GM19193 (cell line): ENCODE measurements around the gene ATP6V0B.

ENCODE experiments used
- POLR2A ChIP-seq: IDR thresholded peaks from 4 replicates; pipeline ENCODE4 v1.6.1; 2011; ENCODE audit not compliant: insufficient read depth, insufficient read length; ENCODE audit errors: extremely low read depth

The ATP6V0B gene

DNA sequence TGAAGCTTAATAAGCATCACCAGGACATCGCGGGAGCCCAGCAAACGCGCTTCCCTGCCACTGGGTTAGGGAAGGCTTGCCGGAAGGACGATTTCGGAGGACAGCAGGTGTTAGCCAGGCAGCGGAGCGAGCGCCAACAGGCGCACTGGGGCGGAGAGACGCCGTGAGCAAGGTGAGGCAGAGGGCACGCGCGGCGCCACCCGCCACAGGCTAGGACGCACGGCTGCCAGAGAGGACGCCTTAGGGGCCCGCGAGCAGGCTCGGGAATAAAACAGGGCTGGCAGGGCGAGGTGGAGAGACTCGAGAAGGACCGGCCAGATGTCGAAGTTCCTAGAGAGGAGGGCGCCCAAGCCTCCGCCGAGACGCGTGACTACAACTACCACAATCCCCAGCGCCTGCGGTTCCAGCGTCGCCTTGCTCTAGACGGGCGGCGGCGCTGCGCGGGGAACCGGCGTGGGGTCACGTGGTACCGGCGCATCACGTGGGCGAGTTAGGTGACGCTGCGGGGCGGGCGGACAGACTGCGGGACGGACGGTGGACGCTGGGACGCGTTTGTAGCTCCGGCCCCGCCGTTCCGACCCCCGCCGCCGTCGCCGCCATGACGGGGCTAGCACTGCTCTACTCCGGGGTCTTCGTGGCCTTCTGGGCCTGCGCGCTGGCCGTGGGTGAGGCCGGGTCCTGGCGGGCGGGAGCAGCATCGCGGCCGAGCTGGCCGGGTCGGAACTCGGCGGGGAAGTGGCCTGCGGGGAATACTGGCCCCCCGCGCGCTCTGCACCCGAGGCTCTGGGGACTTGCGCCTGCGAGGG, at the start of gene ATP6V0B:
ATP6V0B (plus strand) TSS at position 518 of the 806 bp plus-strand sequence; CDS start at position 599, 81 bp downstream.
- peak; percentile 83 for TF ChIP-seq POLR2A

DNA sequence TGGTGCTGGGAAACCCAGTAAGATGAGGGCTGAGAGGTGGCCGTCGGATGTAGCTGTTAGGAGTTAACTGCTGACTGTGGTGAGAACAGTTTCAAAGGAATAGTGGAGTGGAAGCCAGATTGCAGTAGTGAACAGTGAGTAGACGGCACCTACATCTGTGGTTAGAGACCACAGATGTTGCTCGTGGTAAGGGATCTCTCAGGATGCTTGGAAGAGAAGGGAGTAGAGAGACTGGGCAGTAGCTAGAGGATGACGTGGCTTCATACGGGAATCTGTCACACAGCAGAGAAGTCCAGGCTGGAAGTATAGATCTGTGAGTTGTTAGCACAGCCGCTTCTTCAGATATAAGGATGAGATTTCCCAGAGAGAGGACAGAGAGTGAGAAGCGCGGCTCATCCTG, 48.9 kb upstream of the ATP6V0B start:
- no peak for TF ChIP-seq POLR2A

DNA sequence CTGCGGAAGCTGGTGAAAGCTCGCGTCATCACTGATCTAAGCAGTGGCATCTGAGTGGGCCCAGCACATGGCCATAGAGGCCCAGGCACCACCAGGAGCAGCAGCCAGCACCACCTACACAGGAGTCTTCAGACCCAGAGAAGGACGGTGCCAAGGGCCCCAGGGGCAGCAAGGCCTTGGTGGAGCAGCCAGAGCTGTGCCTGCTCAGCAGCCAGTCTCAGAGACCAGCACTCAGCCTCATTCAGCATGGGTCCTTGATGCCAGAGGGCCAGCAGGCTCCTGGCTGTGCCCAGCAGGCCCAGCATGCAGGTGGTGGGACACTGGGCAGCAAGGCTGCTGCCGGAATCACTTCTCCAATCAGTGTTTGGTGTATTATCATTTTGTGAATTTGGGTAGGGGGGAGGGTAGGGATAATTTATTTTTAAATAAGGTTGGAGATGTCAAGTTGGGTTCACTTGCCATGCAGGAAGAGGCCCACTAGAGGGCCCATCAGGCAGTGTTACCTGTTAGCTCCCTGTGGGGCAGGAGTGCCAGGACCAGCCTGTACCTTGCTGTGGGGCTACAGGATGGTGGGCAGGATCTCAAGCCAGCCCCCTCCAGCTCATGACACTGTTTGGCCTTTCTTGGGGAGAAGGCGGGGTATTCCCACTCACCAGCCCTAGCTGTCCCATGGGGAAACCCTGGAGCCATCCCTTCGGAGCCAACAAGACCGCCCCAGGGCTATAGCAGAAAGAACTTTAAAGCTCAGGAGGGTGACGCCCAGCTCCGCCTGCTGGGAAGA, 44.4 kb upstream of the ATP6V0B start:
- no peak for TF ChIP-seq POLR2A

- TF ChIP-seq POLR2A = no peak
These were observed 43.8 kb upstream of the ATP6V0B start for GRCh38 chr1:43930949-43931275.

DNA sequence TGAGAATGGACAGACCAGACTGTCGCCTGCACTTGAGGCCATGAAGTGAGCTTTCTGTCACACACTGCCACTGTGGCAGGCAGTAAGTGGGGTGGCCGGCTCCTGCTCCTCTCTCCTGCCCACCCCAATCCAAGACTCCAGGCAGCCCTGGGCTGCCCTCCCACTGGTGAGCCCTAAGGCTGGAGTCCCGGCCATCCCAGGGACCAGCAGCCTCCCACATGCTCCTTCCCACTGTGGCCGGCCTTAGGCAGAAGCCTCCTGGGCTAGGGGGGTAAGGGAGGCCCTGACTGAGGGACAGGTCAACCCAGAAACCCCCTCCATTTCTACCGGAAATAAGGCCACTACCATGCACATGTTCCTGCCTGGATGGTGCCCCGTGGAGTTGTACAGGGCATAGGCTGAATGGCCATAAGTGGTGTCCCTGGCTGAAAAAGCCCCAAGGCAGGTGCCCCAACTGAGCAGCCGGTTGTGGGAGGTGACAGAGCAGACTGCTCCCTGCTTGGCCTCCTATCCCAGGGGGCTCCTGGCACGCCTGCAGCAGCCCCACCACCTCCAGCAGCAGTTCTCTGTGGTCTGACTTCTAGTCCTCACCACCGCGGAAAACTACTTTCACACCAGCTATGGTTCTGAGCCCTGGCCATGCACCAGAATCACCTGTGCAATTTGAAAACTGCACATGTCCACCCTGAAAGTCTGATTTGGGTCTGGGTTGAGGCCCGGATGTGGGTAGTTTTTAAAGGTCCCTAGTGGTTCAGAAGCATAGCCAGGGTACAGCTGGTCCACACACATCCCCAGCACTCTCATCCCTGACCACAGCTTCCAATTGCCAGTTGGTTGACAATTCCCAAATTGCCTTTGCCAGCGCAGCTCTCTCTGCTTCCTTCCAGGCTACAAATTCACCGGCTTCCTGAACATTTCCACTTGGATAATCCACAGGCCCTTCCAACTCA, 42.8 kb upstream of the ATP6V0B start:
- no peak for TF ChIP-seq POLR2A

DNA sequence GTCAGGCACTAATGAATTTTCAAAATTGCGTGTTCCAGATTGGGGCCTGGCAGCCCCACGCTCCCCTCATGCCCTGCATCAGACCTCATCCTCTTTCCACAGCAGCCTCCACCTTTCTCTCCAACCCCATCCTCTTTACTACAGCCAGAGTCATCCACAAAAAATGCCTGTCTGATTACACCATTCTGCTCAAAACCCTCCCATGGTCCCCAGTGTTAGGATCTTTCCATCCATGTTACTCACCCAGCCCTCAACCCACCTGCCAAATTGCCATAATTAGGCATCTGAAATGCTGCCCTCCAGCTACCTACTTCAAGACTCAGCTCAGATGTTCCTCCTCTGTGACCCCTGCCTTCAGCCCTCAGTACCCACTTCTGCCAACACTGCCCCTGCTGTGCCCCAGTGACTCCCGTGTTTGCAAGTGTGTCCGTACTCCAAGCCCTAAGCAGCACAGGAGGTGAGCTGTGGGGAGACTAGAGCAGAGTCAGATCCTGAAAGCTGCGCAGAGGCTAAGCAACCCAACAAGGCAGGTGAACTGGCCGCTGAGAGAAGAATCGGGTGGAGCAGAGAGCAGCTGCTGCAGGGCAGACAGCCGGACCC, 41.9 kb upstream of the ATP6V0B start:
- no peak for TF ChIP-seq POLR2A

DNA sequence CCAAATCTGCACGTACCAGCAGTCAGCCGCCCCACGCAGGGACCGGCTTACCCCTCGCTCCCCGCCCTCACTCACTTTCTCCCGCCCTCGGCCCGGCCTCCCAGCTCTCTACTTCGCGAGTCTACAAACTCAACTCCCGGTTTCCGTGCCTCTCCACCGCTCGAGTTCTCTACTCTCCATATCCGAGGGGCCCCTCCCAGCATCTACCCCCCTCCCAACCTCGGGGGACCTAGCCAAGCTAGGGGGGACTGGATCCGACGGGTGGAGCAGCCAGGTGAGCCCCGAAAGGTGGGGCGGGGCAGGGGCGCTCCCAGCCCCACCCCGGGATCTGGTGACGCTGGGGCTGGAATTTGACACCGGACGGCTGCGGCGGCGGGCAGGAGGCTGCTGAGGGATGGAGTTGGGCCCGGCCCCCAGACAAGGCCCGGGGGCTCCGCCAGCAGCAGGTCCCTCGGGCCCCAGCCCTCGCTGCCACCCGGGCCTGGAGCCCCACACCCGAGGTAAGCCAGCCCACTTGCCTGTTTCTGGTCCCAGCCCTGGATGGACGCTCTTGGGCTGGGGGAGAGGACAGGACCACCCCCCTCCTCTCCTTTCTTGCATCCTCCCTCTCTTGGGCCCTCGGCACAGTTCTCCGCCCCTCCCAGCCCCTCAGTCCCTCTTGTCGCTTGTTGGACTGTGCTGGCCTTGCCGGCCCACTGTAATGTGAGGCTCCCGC, 41.2 kb upstream of the ATP6V0B start, which contains the start of gene ARTN:
ARTN (plus strand) TSS at position 416 of the 715 bp plus-strand sequence. CDS start 1,856 bp downstream, outside the sequence.
- TF ChIP-seq POLR2A = no peak

DNA sequence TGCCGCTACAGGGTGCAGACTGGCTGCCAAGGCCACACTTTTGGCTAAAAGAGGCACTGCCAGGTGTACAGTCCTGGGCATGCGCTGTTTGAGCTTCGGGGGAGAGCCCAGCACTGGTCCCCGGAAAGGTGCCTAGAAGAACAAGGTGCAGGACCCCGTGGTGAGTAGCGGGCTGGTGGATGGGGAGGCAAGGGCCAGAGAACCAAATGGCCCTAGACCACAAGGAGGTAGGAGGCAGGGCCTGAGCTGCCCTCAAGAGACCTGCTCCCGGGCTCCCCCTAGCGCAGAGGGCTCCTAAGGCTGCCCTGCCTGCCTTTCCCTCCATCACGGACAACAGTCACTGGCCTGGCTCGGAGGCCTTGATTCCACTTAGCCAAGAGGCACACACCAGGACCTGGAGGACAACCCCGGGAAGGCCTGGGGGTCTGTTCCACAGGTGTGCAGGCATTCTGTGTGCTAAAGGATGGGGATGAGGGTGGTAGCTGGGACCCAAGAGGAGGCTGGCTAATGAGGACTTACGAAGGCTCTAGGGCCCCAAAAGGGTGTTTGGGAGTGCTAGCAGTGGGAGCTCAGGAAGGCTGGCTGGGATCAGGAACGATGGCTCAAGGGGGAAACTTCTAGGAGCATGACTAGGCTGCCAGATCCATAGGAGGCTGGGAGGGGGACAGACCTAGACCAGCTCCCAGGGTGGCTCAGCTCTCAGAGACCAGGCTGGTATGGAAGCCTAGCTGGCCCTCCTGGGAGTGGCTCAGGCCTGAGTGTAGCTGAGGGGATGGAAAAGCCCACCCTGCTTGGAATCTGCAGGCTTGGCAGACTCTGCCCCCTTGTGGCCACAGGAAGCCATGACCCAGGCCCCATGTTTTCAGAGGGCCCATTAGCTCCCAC, 40.4 kb upstream of the ATP6V0B start:
- TF ChIP-seq POLR2A = no peak

DNA sequence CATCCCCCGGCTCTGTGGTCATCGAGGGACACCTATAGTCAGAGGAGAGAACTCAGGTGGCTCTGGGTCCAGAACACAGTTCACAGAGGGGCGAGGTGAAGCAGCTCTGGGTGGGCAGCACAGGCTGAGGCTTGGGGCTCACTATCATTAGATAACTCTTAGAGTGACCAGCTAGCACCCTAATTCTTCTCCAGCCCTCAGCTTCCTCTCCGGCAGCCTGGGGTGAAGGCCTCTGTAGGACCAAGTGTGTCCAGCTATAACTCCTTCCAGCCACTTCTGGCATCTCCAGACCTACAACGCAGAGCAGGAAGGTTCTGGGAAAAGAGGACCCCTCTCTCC, 39.8 kb upstream of the ATP6V0B start:
- no peak for TF ChIP-seq POLR2A

DNA sequence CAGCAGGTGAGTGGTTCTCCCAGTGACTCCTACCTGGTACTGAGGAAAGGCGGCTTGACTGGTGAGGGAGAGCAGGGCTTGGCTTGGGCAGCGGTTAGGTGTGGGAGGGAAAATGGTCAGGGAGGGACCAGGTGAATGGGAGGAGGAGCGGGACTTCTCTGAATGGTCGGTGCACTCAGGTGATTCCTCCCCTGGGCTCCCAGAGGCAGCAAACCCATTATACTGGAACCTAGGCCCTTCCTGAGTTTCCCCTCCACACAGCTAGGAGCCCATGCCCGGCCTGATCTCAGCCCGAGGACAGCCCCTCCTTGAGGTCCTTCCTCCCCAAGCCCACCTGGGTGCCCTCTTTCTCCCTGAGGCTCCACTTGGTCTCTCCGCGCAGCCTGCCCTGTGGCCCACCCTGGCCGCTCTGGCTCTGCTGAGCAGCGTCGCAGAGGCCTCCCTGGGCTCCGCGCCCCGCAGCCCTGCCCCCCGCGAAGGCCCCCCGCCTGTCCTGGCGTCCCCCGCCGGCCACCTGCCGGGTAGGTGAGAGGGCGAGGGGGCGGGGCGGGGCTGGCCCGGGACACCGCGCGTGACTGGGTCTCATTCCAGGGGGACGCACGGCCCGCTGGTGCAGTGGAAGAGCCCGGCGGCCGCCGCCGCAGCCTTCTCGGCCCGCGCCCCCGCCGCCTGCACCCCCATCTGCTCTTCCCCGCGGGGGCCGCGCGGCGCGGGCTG, 38.9 kb upstream of the ATP6V0B start:
- no peak for TF ChIP-seq POLR2A

DNA sequence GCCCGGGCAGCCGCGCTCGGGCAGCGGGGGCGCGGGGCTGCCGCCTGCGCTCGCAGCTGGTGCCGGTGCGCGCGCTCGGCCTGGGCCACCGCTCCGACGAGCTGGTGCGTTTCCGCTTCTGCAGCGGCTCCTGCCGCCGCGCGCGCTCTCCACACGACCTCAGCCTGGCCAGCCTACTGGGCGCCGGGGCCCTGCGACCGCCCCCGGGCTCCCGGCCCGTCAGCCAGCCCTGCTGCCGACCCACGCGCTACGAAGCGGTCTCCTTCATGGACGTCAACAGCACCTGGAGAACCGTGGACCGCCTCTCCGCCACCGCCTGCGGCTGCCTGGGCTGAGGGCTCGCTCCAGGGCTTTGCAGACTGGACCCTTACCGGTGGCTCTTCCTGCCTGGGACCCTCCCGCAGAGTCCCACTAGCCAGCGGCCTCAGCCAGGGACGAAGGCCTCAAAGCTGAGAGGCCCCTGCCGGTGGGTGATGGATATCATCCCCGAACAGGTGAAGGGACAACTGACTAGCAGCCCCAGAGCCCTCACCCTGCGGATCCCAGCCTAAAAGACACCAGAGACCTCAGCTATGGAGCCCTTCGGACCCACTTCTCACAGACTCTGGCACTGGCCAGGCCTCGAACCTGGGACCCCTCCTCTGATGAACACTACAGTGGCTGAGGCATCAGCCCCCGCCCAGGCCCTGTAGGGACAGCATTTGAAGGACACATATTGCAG, 38.2 kb upstream of the ATP6V0B start:
- no peak for TF ChIP-seq POLR2A
